GM19023 (cell line): ENCODE results near the gene SMARCD3.

ENCODE experiments used
- ATAC-seq: cut with Tn5 transposase; IDR thresholded peaks from one replicate; pipeline ENCODE4 v1.9.1; 2021; ENCODE audit warnings: mild to moderate bottlenecking, moderate library complexity; ENCODE audit not compliant: unreplicated experiment

The SMARCD3 gene

DNA sequence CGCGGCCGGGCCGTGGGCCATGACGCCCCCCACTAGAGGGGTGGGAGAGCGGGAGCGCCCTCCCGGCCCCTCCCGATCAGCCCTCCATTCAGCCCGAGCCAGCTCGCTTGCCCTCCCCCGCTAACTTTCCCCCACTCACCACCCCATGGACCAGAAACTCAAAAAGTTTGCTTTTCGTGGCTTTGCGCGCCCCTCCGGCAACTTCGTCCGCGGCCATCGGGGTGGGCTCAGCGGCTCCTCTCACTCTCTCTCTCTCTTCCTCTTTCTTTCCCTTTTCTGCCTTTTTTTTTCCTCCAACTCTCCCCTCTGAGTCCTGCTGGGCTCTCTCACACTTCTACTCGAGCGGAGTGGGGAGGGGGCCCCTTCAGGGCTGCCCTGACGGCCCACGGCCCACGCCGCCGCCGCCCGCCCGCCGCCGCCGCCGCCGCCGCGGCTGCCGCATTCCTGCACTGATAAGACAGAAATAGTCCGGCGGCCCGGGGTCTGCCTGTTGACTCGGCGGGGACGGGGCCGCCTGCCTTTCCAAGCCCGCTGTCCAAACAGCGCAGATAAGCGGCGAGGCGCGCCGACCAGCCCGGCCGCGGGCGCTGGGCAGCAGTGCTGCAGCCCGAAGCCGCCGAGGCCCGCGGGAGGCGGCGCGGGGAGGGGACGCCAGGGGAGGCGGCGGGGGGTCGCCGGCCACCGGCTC is at the start of gene SMARCD3:
TSS of gene SMARCD3 (minus strand) at position 349 of the 688 bp plus-strand sequence. CDS start at position 217, 132 bp downstream.
- ATAC-seq = no peak

DNA sequence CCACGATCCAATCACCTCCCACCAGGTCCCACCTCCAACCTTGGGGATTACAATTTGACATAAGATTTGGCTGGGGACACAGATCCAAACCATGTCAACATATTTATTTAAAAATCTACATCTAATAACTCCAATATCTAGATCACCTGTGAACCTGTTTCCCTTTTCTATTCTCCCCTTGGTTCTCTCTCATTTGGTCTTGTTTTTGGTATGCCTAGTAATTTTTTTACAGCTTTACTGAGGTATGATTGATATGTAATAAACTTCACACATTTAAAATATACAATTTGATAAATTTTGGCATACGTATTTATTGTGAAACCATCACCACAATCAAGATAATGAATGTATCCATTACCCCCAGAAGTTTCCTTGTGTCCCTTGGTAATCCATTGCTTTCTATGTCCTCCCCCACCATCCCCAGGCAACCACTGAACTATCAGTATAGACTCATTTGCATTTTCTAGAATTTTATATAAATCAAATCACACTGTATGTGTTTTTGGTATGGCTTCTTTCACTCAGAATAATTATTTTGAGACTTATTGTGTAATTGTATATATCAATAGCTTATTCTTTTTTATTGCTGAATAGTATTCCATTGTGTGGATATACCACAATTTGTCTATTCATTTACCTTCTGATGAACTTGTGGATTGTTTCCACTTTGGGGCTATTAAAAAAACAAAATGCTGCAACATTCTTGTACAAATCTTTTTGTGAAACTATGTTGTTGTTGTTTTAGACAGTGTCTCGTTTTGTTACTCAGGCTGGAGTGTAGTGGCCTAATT is 47.9 kb upstream of the SMARCD3 start:
- no peak for ATAC-seq

DNA sequence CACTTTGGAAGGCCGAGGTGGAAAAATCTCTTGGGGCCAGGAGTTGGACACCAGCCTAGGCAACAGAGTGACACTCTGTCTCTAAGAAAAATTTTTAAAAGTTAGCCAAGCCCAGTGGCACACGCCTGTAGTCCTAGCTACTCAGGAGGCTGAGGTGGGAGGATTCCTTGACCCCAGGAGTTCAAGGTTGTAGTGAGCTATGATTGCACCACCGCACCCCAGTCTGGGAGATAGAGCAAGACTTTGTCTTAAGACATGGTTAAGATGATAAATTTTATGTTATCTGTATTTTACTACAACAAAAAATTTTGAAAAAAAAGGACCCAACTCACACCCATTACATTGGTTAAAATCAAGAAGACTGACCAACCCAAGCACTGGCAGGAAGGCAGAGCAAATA is 44.4 kb upstream of the SMARCD3 start:
- ATAC-seq = no peak

DNA sequence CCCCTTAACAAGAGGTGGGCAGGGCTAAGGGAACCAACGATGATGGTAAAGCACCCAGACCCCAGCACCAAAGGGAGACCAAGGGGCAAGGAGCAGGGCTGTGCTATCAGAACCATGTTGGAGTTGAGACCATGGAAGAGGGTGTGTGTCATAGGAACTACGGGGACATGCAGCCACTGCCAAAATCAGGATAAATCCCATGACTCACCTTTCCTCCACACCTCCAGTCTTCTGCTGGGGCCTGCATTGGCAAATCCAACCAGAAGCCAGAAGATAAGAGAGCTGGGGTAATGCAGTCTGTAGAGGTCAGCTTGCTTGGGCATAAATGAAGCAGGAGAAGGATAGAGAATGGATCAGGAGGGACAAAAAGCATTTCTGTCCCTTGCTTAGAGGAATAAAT is 42.7 kb upstream of the SMARCD3 start:
- ATAC-seq = no peak

DNA sequence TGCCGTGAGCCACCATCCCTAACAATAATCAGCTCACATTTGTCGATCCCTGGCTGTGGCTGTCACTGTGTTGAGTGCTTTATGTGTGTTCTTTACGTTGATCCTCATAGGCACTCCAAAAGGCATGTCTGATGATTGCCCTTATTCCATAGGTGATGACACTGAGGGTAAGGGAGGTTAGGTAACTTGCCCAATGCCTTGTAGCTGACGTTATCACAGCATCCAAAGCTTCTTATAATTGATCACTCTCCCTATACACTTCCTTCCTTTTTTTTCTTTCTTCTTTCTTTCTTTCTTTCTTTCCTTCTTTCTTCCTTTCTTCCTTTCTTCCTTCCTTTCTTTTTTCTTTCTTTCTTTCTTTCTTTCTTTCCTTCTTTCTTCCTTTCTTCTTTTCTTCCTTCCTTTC is 41.9 kb upstream of the SMARCD3 start:
- no peak for ATAC-seq

DNA sequence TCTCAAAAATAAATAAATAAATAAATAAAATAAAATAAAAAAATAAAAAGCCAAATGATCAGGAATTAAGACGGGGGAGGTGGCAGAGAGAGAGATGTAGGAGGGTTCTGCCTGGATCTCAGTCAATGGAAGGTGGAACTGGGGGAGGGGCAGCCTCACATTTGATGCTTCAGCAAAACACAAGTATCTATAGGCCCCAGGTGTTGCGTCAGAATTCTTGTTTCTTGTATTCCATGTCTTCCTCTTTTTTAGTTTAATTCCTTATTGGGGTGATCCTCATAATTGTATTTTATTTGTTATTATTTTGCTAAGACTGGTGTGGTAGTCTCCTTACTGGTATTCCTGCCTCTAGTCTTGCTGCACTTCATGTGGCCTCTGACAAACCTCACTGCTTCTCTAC is 41.4 kb upstream of the SMARCD3 start:
- no peak for ATAC-seq

DNA sequence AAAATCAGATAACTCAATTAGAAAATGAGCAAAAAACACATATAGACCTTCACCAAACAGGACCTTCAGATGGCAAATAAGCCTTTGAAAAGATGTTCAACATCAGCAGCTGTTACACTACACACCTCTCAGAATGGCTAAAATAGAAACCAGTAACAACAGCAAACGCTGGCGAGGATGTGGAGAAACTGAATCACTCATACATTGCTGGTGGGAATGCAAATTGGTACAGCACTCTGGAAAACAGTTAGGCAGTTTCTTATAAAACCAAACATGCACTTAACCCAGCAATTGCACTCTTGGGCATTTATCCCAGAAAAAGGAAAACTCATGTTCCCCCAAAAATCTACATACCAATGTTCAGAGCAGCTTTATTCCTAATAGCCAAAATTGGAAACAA is 37.7 kb upstream of the SMARCD3 start:
- ATAC-seq = no peak

DNA sequence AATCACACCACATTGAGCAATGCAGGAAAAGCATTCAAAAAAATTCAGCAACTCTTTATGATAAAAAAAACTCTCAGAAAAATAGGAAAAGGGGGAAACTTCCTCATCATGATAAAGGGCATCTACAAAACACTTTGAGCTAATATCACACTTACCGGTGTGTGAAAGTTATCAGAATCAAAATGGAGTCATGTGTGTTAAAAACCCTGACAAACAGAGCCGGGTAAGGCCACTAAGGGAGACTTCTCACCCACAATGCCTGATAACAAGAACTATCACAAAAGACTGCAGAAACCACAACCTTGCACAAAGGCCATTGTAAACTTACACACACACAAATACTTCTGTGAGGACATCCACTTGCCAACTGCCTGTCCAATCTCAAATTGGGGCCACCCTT is 34.8 kb upstream of the SMARCD3 start:
- ATAC-seq = no peak

DNA sequence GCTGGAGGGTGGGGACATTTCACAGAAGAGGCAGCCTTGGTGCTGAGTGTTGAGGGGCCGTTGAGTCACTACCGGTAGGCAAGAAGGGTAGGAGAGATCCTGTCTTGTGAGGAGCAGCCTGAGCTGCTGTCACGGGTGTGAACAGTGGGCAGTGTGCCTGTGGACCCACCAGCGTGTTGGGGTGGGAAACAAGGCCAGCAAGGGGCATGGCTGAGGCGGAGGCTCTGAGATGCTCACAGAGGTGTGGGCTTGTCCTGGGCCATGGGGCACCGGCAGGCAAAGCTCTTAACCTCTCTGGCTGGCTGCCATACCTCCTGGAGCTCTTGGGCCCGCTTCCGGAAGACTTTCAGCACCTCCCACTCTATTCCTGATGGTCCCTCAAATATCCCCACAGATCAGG is 33.6 kb upstream of the SMARCD3 start:
- ATAC-seq = no peak

DNA sequence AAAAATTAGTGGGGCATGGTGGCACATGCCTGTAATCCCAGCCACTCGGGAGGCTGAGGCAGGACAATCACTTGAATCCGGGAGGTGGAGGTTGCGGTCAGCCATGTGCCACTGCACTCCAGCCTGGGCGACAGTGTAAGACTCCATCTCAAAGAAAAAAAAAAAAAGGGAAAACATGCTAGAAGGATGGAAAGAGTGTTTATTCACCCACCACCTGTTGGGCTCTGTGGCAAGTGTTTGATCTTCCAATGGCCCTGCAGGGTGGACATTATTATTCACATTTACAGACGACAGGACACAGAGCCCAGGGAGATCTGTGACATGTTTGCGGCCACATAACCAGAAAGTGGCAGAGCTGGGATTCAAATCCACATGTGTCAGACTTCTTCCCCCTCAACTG is 33.2 kb upstream of the SMARCD3 start:
- no peak for ATAC-seq

DNA sequence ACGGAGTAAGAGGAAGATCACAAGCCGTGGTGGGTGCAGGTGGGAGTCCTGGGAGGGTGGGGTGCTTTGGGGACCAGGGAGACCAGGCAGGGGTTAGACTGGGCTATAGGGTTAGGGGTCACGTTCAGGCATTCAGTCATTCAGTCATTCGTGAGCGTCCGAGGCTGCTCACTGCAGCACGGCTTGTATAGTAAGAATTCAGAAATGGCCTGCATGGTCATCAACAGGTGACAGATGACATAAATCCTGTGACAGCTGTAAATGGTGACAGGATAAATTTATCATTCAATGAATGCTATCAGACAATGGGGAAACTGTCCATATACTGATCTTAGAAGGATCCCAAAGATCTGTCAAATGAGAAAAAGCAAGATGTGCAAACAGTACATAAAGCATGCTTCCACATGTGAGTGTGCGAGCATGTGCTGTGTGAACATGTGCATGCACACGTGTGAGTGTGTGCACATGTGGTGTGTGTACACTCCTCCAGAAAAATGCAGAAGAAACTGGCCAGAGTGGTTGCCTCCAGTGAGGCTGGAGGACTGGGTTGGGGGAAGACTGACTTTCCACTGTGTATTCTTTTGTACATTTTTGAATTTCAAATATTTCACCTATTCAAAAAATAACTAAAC is 32.0 kb upstream of the SMARCD3 start:
- no peak for ATAC-seq

DNA sequence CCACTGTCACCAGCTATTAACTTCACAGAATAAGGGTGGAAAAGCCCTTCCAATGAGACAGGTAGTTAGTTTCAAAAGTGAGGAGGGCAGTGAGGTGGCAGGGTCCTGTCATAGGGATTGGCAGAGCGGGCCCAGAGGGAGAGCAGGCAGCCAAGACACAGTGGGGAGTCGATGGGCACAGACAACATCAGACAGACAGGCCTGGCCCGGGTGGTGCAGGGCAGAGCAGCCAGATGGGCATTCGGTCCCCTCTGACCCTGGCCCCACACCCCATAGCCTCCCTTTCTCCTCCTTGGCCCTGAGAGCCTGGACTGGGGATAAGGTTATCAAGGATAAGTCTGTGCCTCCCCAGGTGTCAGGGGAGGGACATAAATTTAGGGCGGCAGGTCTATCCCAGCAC is 31.4 kb upstream of the SMARCD3 start:
- ATAC-seq = no peak

DNA sequence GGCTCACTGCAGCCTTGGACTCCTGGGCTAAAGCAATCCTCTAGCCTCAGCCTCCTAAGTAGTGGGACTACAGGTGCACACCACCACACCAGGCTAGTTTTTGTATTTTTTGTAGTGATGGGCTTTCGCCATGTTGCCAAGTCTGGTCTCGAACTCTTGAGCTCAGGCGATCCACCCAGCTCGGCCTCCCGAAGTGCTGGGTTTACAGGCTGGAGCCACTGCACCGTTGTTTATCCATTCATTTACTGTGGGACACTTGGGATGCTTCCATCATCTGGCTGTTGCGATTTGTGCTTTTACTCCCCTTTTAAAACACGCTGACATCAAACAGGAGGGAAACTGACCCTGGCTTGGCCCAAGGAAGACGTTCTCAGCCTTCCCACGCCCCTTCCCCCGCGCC is 30.5 kb upstream of the SMARCD3 start:
- ATAC-seq = no peak

DNA sequence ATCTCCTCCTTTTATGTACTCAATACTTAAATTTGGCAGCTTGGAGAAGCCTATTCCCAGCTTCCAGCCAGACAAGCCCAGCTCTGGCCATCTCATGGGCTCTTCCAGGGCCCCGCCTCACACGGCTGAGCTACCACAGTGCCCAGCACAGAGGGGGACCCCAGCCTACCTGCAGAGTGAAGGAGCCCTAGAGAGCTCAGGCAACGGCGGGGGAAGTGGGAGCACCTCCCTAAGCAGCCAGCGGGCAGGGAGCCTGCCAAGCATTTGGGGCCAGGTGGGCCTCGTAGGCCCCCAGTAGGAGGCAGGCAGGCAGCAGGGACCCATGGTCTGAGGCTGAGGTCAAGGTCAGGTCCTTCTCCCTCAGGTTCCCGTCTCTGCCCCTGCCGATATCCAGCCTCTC is 29.1 kb upstream of the SMARCD3 start:
- ATAC-seq = no peak

DNA sequence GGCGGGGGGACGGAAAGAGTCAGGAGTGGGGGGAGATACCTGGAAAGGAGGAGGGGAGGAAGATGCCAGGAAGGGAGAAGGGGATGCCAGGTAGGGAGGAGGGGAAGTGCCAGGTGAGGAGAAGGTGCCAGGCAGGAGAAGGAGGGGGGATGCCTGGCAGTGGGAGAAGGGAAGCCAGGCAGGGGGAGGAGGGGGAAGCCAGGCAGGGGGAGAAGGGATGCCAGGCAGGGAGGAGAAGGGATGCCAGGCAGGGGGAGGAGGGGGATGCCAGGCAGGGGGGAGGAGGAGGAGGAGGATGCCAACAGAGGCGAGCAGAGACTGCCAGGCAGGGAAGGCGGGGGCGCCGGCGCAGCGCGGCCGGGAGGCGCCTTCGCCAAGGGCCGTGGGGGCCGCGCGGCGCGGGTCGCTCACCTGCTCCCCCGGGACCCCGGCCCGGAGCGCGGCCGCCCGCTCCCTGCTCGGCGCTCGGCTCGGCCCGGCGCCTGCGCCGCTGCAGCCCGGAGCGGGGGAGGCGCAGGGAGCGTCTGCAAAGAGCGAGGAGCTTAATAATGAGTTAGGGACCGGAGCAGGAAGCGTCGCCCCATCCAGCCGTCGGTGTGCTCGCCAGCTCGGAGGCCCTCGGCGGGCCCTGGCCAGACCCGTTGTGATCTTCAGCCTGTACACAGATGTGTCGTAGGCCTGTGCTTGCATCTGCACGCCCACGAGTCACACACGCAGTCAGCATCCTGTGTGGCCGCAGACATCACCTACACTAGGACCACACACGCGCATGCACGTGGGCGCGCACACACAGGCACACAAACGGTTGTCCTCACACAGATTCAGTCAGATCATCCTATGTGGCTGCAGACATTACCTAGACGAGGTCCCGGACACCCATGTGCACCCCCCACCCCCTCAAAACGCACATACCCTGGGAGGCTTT is 28.4 kb upstream of the SMARCD3 start:
- peak; percentile 71 for ATAC-seq

DNA sequence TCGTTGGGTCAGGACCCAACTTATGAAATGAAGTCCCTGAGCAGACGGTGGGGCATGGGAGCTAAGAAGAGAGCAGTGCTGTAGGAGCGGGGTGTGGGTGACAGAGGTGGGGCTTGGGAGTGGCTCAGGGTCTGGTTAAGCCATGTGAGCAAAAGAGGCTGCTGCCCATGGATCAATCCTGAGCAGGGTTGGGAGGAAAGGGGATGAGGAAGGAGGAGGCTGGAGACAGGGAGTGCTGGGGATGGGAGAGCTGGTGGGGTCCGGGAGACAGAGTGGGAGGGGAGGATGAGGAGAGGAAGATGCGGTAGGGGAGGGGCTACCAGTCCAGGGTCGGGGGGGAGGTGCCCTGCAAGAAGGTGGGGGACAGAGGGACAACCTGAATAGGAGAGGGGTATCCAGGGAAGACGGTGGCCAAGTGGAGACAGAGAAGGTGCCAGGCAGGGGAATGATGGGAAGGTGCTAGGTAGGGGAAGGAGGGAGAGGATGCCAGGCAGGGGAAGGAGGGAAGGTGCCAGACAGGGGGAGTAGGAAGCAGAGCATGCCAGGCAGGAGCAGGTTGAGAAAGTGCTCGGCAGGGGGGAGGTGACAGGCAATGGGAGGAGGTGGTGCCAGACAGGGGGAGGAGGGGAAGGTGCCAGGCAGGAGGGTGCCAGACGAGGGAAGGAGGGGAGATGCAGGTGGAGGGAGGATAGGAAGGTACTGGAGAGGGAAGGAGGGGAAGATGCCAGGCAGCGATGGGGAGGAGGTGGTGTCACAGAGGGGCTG is 27.5 kb upstream of the SMARCD3 start:
- ATAC-seq = no peak

DNA sequence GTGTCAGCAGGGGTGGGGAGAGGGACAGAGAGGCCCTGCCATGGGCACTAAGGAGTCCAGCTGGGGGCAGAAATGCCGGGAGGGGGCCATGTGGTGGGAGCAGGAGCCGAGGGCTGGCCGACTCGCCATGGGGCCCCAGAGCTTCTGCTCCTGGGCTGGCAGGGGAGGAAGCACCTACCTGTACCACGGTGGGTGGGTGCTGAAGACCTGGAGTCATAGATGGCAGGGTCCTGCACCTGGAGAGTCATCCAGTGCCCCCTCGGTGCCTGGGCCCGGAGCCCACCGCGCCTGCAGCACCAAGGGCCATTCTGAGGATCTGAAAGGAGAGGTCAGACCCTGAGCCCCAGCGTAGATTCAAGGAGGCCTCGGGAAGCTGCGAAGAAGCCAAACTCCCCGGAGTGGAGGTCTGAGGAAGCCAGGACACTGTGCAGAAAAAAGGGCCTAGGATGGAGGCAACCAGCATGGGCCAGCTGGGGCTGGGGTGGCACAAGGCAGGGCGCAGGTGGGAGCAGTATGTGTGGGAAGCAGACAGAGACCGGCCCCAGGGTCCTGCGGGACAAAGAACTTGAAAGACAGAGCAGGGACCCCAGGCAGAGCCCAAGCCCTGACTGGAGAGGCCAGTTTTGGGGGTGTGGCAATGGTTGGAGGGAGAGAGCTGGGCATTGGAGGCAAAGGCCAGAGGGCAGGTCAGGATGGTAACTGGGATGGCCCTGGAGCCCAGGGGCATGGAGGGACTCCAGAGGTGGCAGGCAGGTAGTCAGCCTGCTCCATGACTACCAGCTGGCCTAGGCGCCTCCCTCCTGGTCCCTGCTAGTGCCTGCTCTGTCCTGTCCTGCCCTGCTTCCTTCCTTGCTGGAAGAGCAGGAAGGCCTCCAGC is 26.7 kb upstream of the SMARCD3 start:
- ATAC-seq = no peak

DNA sequence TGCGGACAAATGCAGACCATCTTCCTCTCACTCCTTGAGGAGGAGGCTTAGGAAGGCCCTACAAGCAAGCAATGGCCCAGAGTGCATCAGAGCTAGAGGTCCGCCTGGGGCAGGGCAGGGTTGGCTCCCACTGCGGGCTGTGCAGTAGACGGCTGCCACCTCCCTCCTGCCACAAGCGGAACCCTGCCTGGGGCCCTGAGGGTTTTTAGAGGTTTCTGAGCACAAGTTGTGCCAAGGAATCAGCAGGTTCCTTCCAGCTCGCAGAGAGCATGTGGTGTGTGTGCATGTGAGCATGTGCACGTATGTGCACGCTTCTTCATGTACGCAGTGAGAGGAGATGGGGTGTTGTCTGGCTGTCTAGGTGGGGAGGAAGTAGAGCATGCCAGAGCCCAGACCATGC is 25.9 kb upstream of the SMARCD3 start:
- ATAC-seq = no peak

DNA sequence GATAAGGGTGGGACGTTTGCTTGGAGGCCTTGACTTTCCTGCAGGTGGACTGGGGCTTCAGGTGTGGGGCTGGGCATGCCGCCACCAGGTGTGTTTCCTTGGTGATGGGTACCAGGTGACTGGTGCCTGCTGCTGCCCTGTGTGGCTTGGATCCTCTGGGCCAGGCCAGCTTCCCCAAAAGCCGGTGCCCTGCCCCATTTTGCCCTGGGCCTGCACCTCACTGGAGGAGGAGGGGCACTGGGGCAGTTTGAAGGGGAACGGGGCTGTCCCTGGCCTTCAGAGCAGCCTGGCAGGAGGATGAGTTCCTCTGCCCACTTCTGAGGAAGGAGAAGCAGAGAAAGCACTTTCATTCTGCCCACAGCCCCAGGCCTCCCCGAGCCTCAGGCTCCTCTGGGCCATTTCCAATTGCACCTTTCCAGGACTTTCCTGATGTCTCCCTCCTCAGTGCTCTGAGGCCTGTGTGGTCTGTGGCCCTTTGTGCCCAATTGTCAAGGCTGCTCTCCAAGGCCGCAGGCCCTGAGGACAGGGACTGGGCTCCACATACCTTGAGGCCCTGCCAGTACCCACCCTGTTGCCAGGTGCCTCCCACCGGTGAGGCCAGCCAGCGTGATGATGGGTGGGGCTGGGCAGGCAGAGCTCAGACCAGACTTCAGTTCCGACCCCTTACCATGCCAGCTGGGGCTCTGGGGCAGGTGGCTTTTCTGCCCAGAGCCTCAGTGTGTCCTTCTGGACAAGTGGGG is 25.3 kb upstream of the SMARCD3 start:
- no peak for ATAC-seq
